EL (cell line): Measurements from ENCODE around the gene WRNIP1.
"Not testable (repeated sequence)": the region's sequence is repeated elsewhere in the genome, so short reads cannot be mapped to it uniquely, and the experiment has no call there.

ENCODE experiments used
- DNase-seq: peaks from one replicate; pipeline ENCODE4 v3.0.0-alpha.2; 2016

The WRNIP1 gene

DNA sequence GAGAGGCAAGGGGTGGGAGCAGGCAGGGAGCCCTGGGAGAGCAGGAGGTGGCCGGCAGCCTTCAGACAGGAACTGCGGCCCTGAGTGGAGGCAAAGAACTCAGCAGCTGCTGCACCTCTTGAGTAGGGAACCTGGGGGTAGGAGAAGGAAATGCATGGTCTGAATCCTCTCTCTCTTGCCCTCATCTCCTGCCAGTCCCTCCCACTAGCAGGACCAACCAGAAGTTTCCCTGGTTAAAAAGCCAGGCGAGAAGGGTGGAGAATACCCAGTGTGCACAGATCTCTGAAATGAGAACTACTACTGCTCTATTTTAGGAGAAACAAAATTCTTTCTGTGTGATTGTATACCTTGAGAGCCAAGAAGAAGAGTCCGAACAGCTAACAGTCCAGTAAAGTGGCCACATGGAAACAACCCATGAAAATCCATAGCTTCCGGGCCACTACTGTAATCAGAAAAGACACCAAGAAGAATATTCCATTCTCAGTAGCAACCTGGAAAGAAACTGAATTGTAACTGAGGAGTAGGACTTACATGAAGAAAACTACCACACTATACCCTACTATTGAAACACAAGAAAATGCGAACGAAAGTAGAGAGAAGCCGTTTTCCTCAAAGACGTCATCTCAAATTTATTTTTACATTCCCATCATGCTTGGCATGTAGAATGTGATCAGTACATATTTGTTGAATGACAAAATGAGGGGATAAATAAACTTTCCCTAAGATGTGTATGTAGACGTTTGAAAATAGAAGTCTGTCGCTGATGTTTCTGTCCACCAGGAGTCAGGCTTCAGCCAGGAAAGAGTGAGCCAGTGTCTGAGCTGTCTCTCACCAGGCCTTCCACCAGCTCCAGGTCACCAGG is 25.6 kb downstream of the WRNIP1 start:
- peak; percentile 92 for DNase-seq

DNA sequence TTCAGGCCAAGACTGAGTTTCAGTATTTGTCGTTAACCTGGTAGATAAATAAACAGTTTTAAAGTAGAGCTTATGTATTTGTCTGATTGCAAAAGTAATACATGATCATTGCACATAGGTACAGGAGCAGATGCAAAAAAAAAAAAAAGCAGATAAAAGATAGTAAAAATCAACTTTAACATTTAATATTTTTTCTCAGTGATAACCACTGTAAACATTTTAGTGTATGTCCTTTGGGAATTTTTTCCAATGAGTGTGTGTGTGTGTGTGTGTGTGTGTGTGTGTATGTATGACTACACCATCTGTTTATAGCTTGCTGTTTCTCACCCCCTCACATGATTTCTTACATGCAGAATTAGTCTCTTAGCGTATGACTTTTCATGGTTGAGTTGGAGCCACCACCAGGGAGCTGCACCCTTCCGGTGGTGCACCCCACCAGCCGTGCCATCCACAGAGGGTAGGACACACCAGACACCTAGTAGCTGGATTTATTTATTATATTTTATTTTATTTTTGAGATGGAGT is 26.3 kb downstream of the WRNIP1 start:
- peak; percentile 18 for DNase-seq

GRCh38 chr6:2792330-2793110 is 27.3 kb downstream of the WRNIP1 start:
- DNase-seq, result peak; percentile 51

- DNase-seq, result no peak
These were observed 28.4 kb downstream of the WRNIP1 start for GRCh38 chr6:2793534-2794151.

GRCh38 chr6:2794171-2794730 is 29.1 kb downstream of the WRNIP1 start:
- peak; percentile 35 for DNase-seq

GRCh38 chr6:2795162-2795561 is 30.0 kb downstream of the WRNIP1 start:
- no peak for DNase-seq

DNA sequence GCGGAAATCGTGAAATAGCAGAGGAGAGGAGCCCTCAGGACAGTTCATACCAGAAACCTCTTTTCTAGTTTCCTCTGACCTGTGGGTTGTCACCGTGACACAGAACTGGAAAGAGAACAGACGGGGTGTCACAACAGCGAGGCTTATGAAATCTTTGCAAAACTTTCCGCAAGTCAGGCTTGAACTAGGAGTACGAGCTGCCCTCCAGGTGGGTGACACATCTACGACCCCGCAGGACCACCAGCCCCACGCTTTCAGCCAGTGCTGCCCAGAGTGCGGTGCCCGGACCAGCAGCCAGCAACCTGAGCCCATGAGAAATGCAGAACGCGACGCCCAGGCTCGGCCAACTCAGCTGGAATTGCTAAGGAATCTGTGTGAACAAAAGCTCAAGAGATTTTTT is 30.8 kb downstream of the WRNIP1 start:
- DNase-seq, result no peak

DNA sequence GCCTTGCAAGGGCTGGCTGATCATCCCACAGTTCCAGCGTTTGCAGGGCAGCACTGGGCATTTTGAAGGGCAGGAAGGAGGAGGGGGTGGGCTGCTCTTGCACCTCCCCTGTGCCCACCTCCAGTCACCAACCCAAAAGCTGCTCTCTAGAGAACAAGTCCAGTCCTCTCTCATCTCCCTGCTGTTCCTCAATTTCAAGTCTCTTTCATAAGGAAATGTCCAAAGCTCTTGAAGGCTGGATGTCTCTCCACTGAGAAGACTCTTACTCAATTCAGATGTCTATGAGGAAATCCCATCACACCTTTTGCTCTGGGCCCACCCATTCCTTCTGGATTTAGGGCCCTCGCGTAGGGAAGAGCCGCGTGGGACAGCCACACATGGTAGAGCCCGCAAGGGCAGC is 31.7 kb downstream of the WRNIP1 start:
- DNase-seq, result no peak

DNA sequence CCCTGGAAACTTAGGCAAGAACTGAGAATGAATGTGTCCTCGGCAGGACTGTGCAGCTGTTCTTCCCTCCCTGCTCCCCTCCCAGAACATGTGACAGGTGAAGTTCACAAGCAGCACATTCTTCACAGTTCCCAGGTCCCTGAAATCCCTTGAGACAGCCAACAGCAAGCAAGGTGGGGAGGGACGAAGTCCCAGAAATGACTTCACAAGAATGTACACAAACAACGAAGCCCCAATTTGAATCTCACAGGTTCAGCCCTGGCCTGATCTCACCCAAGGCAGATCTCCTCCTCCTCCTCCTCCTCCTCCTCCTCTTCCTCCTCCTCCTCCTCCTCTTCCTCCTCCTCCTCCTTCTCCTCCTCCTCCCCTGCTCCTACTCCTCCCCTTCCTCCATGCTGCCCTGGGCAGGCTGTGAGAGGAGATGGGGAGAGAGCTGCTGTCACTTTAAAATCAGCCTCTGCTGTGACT is 32.4 kb downstream of the WRNIP1 start:
- DNase-seq, result no peak

GRCh38 chr6:2798586-2799134 is 33.5 kb downstream of the WRNIP1 start:
- DNase-seq, result no peak

DNA sequence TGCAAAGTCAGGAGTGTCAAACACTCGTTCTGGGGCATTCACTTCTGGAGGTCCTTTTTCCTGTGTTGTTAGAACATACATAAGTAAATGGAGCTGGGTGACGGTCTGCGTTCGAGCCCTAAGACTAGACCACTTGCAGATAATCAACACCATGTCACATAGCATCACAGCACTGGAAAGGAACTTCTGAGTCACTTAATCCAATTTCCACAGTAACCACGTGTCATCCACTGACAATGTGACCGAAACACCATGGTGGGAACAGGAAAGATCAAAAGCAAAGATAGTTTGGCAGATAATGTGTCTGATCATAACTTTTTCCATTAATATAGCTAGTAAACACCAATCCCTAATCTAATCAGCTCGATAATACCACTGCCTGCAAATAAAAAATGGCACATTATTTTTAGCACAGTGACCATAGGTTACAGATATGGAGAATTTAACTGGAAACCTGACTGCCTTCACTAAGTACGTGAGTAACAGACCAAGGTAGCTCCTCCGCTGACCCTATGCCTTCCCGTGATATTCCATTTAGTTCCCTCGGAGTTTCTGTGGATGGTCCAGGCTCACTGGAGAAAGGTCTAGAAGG is 34.8 kb downstream of the WRNIP1 start:
- DNase-seq, result no peak

DNA sequence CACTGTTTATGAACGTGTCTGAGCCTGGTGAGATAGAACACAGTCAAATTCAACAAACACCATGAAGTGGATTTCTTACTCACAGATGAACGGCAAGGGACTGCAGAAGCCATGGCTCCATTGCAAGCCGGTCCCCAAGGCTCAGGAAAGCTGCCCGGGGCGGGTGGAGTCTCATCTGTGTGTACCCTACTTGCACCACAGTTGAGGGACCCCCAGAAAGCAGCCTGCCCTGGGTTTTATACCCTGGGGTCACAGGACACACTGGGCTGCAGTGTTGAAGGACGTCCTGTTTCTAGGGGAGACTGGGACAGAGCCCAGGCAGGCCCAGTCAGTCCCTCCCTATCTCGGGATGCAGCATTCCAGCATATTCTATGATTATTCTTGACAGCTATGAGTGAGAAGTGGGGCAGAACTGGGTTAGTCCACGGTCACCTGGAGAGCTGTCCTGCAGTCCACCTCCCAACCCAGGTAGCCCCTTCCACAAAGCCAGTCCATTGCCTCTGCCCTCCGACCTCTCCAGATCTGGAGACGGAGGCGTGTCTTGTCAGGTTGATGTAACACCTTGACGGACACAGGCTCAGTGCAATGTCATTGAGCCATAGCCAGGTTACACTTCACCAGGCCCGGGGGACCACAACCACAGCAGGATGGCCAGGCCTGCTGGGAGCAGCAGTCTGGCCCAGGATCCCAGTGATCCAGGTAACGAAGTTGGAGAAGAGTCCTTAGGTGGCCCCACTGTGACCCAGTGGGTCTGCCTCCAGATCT is 35.5 kb downstream of the WRNIP1 start:
- no peak for DNase-seq

- not testable (repeated sequence) for DNase-seq
These were observed 36.5 kb downstream of the WRNIP1 start for GRCh38 chr6:2801687-2802086.

- DNase-seq, result no peak
These were observed 37.4 kb downstream of the WRNIP1 start for GRCh38 chr6:2802521-2803060.

GRCh38 chr6:2803731-2804429 is 38.7 kb downstream of the WRNIP1 start:
- no peak for DNase-seq

DNA sequence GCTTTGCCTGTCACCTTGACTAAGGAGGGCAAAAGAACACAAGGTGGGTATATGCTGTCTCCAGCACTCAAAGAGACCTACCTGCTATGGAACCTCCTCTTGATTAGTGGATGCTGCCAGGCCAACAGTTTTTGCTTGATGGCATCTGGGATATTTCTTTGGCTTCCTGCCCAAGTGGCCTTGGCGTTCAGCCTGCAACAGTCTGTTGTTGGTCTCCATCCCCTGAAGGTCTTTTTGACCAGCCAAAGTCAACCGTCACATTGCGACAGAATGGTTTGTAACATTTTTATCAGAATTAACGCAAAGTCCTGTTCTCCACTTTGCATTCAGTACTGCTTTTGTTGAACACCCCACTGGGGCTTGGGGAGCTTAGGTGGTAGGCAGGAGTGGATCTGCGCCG is 39.3 kb downstream of the WRNIP1 start:
- DNase-seq, result no peak

DNA sequence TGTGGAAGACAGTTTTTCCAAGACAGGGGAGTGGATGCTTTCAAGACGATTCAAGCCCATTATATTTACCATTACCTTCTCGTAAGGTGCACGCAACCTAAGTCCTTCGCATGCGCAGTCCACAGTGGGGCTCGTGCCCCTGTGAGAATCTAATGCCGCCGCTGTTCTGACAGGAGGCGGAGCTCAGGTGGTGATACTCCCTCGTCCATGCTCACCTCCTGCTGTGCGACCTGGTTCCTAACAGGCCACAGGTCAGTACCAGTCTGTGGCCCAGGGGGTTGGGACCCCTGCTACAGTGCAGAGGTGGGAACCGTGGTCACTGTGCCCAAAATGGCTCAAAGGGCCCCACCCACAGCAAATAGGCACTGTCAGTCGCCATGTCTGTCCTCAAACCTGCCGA is 39.8 kb downstream of the WRNIP1 start:
- DNase-seq, result no peak

DNA sequence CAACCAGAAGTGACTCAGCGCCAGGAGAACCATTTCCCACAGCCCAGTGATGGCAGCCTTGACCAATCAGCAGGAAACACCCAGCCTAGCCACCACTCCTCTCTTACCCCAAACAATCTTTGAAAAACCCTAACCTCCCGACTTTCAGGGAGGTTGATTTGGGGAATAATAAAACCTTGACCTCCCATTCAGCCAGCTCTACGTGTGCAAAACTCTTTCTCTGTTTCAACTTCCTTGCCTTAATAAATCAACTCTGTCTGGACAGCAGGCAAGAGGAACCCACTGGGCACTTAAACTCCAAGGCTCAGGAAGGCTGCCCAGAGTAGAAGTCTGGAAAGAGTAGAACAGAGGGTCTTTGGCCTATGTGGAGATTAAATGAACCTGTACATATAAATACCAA is 41.5 kb downstream of the WRNIP1 start:
- DNase-seq, result no peak

DNA sequence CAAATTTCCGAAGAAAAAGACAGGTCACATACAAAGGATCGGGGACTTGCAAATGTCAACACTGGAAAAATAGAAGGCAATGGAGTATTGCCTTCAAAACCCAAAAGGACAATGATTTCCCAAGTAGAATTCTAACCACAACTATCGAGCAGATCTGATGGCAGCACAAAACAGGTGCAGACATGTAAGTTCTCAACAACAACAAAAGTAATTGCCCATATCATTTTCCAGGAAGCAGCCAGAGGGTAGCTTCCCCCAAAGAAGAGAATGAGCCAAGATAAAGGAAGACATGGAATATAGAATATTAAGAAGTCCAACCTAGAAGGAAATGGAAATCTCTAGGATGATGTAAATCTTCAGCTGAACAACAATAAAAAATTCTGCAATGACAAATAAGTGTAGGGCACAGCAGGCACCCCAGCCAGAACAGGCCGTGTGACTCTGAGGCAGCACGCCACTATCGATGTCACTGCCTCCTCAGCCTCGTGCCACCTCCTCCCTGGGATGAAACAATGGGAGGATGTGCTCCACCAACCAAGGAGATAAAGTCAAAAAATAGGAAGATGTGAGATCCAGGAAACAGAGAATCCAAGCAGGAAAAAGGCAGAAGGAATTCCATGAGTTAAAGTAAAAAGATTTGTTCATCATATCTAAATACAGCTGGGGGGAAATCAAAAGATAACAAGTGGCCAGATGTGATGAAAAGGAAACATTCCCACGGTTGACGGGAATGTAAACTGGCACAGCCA is 42.3 kb downstream of the WRNIP1 start:
- no peak for DNase-seq

GRCh38 chr6:2809015-2809414 is 43.8 kb downstream of the WRNIP1 start:
- no peak for DNase-seq
